Osteoblast (primary cell): Measurements from ENCODE around the gene RNF224. TPM values are rescaled to one million over a fixed set of nuclear protein-coding genes. Genes with fewer than 3 reads are reported as not detected.

Experiments
- DNase-seq: peaks from one replicate; pipeline ENCODE4 v3.0.0; 2011; ENCODE audit warnings: low spot score, mixed read lengths; ENCODE audit not compliant: insufficient read length; ENCODE audit errors: missing footprints
- H2AFZ ChIP-seq: 2 replicates; pipeline ENCODE4 v1.6.0; 2011; ENCODE audit warnings: mild to moderate bottlenecking, low read length
- H3K27ac ChIP-seq: 2 replicates; pipeline ENCODE4 v1.5.1; 2011; ENCODE audit warnings: mild to moderate bottlenecking, low read depth, low read length, moderate library complexity
- H3K27me3 ChIP-seq: 2 replicates; pipeline ENCODE4 v1.6.0; 2012; ENCODE audit warnings: mild to moderate bottlenecking, control low read depth, inconsistent platforms, low read length, moderate library complexity; ENCODE audit not compliant: insufficient read depth
- H3K36me3 ChIP-seq: 2 replicates; pipeline ENCODE4 v1.5.1; 2011; ENCODE audit warnings: mild to moderate bottlenecking, low read length, control low read depth, moderate library complexity; ENCODE audit not compliant: insufficient read depth
- H3K4me1 ChIP-seq: 2 replicates; pipeline ENCODE4 v1.5.1; 2011; ENCODE audit warnings: mild to moderate bottlenecking, low read length, control low read depth, moderate library complexity; ENCODE audit not compliant: insufficient read depth
- H3K4me2 ChIP-seq: 2 replicates; pipeline ENCODE4 v1.6.0; 2011; ENCODE audit warnings: mild to moderate bottlenecking, low read length; ENCODE audit not compliant: insufficient read depth
- H3K4me3 ChIP-seq: fragments of 200-600 bp; sonication (generic); 3 replicates; pipeline ENCODE4 v1.5.1; 2012; ENCODE audit warnings: mild to moderate bottlenecking, low read length, inconsistent platforms; ENCODE audit not compliant: insufficient read depth
- H3K79me2 ChIP-seq: 2 replicates; pipeline ENCODE4 v1.6.0; 2012; ENCODE audit warnings: mild to moderate bottlenecking, low read length, control low read depth, inconsistent platforms; ENCODE audit not compliant: insufficient read depth
- H3K9me3 ChIP-seq: 2 replicates; pipeline ENCODE4 v1.5.1; 2011; ENCODE audit warnings: low read depth, low read length, control low read depth
- H4K20me1 ChIP-seq: 2 replicates; pipeline ENCODE4 v1.6.0; 2012; ENCODE audit warnings: mild to moderate bottlenecking, low read length, control low read depth; ENCODE audit not compliant: insufficient read depth
- total RNA-seq: library from RNA; depleted of rRNA; stranded (reverse); fragments of >200 nt; gene quantifications from 2 replicates; pipeline ENCODE4 v1.2.3, GENCODE V29; 2012
- TF ChIP-seq, protein P1 (sequence below): IDR thresholded peaks from 2 replicates; pipeline ENCODE4 v1.5.1; 2011; ENCODE audit warnings: mild to moderate bottlenecking, low read depth, low read length, moderate library complexity; ENCODE audit errors: extremely low read depth

RNF224 gene
- total RNA-seq, 1 donor: under 0.01 TPM

DNA sequence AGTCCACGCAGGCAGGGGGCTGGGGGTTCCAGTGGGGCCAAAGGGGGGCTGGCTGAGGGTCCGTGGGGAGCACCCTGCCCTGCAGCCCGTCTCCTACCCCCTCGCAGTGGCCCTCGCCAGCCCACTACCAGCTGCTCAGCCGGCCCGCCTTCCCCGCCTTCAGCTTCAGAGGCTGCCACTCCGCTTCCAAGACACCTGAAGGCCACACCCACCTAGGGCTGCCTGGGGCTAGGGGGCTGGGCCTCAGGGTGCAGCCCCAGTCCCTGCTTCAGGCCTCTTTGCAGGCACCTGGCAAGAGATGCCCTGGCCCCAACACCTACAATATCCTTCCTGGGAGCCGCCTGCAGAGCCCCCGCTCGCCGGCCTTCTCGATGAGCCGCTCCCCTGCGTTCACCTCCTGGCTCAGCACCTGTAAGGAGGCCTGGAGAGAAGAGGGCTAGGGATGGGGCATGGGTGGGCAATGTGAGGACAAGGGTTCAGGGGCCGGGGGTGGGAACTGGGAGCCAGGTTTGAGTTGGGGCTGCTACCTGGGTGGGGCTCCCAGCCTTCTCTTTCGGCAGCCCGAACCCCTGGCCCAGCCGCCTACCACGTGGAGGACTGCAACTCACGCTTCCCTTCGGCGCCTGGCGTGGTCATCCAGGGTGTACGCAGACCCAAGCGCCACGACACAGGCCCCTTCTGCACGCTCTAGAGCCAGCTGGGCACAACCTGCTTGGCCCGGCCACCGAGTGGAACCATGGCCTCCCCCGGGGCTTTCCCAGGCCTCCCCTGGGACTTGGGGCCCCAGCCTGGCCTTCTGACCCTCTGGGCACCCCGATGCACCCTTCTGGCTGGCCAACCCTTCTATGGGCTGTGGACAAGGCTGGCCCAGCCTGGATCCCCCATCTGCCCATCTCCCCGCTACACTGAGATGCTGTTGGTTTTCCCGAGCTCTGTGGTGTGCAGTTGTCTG is 25.5 kb downstream of the RNF224 start:
- peak; percentile 83 for DNase-seq
- H2AFZ ChIP-seq: no peak overlapping the region
- H3K27ac ChIP-seq: no peak overlapping the region
- H4K20me1 ChIP-seq: peaks cover 14% of the 10 kb centered on the region
- TF ChIP-seq, protein P1, sequence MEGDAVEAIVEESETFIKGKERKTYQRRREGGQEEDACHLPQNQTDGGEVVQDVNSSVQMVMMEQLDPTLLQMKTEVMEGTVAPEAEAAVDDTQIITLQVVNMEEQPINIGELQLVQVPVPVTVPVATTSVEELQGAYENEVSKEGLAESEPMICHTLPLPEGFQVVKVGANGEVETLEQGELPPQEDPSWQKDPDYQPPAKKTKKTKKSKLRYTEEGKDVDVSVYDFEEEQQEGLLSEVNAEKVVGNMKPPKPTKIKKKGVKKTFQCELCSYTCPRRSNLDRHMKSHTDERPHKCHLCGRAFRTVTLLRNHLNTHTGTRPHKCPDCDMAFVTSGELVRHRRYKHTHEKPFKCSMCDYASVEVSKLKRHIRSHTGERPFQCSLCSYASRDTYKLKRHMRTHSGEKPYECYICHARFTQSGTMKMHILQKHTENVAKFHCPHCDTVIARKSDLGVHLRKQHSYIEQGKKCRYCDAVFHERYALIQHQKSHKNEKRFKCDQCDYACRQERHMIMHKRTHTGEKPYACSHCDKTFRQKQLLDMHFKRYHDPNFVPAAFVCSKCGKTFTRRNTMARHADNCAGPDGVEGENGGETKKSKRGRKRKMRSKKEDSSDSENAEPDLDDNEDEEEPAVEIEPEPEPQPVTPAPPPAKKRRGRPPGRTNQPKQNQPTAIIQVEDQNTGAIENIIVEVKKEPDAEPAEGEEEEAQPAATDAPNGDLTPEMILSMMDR: no peak
- no peak overlapping the region for H3K4me2 ChIP-seq
- peaks cover 7% of the 10 kb centered on the region for H3K36me3 ChIP-seq
- H3K4me3 ChIP-seq: no peak overlapping the region
- peaks cover 5% of the 10 kb centered on the region for H3K27me3 ChIP-seq
- peaks cover 19% of the 10 kb centered on the region for H3K79me2 ChIP-seq
- no peaks in the 10 kb centered on the region for H3K9me3 ChIP-seq
- peaks cover 13% of the 10 kb centered on the region for H3K4me1 ChIP-seq

DNA sequence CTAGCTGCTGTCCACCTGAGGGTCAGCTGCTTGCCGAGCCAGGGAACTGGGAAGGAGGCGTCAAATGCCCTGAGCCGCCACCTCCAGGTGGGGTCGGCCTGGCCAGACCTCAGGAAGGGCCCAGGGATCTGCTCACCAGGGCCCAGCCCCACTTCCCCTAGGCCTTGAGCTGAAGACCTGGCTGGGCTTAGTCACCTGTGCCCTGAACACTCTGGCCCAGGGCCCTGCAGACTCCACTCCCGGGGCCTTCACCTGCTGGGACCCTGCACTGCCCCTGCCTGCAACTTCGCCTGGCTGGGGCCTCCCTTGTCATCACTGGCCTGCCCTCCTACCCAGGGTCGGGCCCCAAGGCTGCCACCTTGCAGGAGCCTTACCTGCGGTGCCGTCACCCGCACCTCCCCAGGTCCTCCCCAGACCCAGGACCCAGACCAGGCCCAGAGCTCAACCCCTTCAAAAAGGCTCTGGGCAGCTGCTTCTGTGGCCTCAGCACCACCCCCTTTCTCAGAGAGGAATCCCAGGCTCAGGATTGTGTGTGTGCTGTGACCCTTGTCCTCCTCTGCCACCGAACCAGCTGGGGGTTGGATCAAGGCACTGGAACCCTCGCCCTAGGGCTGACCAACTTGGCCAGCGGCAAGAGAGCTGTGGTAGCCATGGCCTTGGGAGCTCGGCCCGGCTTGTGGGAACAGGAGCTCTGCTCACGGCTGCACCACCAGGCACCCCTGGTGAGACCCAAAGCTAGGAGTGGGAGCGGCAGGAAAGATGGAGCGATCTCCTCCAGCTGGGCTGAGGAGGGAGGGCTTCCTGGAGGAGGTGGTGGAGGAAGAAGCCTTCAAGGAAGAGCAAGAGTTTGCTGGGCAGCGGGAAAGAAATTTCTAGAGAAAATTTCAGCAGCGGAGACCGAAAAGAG is 26.7 kb downstream of the RNF224 start:
- TF ChIP-seq, protein P1: no peak
- no peaks in the 10 kb centered on the region for H3K9me3 ChIP-seq
- DNase-seq: peak; percentile 92

DNA sequence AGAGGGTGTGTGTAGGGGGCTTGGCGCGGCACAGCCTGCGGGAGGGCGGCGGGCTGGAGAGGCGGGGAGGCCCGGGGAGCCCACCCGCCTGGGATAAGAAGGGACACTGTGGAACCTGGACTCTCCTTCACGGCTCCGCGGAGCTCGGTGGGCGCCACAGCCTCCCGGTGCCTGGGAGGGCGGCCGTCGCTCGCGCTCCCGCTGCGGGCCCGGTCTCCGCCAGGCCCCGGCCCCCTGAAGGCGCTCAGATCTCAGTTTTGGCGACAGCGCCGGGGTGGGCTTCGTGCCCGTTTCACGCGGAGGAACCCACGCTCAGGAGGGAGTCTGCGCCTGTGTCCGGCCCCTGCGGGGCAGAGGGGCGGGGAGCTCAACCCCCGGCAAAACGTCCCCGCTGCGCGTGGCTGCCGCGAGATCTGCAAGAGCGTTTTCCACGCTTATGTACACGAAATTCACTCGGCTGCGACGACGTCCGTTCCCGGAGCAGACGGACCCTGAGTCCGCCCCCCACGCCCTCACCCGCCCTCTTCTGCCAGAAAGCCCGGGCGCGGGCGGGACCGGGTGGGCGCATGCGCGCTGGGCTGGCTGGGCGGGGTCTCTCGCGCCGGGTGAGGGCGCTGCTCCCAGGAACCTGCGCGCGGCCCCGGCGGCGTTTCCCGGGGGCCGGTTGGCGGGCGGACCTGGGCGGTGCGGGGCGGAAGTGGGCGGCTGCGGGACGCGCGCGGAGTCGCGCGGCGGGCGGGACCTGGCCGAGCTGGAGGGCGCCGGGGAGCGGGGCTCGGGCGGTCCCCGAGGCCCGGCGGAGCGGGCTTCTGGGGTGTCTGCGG is 27.5 kb downstream of the RNF224 start, which contains the start of gene NELFB:
Gene NELFB, plus strand, starts transcription at position 704 of the 824 bp plus-strand sequence.
- DNase-seq: peak; percentile 100
- Histone ChIP-seq H2AFZ (peak within 1 kb of the TSS; percentile 88), H3K79me2 (peaks cover 30% of the 10 kb centered on the region), H4K20me1 (peaks cover 14% of the 10 kb centered on the region), H3K27me3 (peaks cover under 1% of the 10 kb centered on the region), H3K4me3 (peak within 1 kb of the TSS; percentile 90), H3K27ac (no peak within 1 kb of the TSS), H3K36me3 (peaks cover 19% of the 10 kb centered on the region), H3K9me3 (no peaks in the 10 kb centered on the region), H3K4me1 (peaks cover 13% of the 10 kb centered on the region), H3K4me2 (peak within 1 kb of the TSS; percentile 92)
- TF ChIP-seq, protein P1: no peak

More for the DNA sequence above, 26.7 kb downstream of the RNF224 start:
- peaks cover 14% of the 10 kb centered on the region for H4K20me1 ChIP-seq
- H3K4me1 ChIP-seq: peaks cover 13% of the 10 kb centered on the region
- peaks cover 15% of the 10 kb centered on the region for H3K36me3 ChIP-seq
- peaks cover 26% of the 10 kb centered on the region for H3K79me2 ChIP-seq
- peak overlapping the region; percentile 88 for H2AFZ ChIP-seq
- H3K27ac ChIP-seq: no peak overlapping the region
- H3K4me3 ChIP-seq: peak overlapping the region; percentile 90
- H3K27me3 ChIP-seq: peaks cover 5% of the 10 kb centered on the region
- peak overlapping the region; percentile 89 for H3K4me2 ChIP-seq
